ENCODE results near the gene SEMA6A. TPM values are rescaled to one million over a fixed set of nuclear protein-coding genes. Genes with fewer than 3 reads are reported as not detected.

The SEMA6A gene
- total and polyA plus RNA-seq, 2 experiments from 2014 or later = 233 to 400 TPM

DNA sequence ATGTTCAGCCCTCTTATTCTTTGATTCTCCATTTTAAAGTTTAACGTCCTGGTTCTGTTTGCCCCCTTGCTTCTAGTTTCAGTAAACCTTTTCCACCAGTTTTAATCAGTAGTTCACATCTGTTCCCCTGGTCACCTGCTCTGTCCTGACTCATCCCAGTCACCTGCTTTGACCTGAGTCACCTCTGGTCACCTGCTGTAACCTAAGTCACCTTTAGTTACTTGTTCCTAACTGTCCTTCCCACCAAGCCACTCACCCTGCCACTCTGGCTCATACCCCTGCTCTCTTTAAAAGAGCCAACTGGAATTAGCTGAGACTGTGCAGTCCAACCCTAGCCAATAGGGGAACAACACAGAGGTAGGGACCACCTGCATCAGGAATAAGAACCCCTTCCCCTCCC, 43.0 kb downstream of the SEMA6A start:
- TF ChIP-seq, protein P1, sequence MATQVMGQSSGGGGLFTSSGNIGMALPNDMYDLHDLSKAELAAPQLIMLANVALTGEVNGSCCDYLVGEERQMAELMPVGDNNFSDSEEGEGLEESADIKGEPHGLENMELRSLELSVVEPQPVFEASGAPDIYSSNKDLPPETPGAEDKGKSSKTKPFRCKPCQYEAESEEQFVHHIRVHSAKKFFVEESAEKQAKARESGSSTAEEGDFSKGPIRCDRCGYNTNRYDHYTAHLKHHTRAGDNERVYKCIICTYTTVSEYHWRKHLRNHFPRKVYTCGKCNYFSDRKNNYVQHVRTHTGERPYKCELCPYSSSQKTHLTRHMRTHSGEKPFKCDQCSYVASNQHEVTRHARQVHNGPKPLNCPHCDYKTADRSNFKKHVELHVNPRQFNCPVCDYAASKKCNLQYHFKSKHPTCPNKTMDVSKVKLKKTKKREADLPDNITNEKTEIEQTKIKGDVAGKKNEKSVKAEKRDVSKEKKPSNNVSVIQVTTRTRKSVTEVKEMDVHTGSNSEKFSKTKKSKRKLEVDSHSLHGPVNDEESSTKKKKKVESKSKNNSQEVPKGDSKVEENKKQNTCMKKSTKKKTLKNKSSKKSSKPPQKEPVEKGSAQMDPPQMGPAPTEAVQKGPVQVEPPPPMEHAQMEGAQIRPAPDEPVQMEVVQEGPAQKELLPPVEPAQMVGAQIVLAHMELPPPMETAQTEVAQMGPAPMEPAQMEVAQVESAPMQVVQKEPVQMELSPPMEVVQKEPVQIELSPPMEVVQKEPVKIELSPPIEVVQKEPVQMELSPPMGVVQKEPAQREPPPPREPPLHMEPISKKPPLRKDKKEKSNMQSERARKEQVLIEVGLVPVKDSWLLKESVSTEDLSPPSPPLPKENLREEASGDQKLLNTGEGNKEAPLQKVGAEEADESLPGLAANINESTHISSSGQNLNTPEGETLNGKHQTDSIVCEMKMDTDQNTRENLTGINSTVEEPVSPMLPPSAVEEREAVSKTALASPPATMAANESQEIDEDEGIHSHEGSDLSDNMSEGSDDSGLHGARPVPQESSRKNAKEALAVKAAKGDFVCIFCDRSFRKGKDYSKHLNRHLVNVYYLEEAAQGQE (IDR thresholded peaks at IDR 0.05; ENCODE audit: unreplicated experiment) = no peak
- no peak for TF ChIP-seq JUNB (IDR thresholded peaks at IDR 0.05; ENCODE audit: unreplicated experiment)
- TF ChIP-seq CREB1 (CRISPR knock-in tag; IDR thresholded peaks at IDR 0.05; ENCODE audit: low read depth) = no peak
- TF ChIP-seq, protein P2, sequence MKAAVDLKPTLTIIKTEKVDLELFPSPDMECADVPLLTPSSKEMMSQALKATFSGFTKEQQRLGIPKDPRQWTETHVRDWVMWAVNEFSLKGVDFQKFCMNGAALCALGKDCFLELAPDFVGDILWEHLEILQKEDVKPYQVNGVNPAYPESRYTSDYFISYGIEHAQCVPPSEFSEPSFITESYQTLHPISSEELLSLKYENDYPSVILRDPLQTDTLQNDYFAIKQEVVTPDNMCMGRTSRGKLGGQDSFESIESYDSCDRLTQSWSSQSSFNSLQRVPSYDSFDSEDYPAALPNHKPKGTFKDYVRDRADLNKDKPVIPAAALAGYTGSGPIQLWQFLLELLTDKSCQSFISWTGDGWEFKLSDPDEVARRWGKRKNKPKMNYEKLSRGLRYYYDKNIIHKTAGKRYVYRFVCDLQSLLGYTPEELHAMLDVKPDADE (IDR thresholded peaks at IDR 0.05) = no peak
- peaks cover 97% of the 10 kb centered on the region for H3K4me1 ChIP-seq (ENCODE audit: insufficient read depth)
- no peak overlapping the region for H2AFZ ChIP-seq
- peak overlapping the region; percentile 21; the same call in 1 of the 2 replicates for H3K27ac Mint-ChIP-seq
- no peaks in the 10 kb centered on the region for H3K9me2 ChIP-seq (ENCODE audit: insufficient read depth)
- peak overlapping the region; percentile 35; the same call in 1 of the 2 replicates for H3K27ac ChIP-seq (ENCODE audit: low read depth)
- no peaks in the 10 kb centered on the region for H3K27me3 ChIP-seq (ENCODE audit: insufficient read depth)
- no peaks in the 10 kb centered on the region for H3K27me3 Mint-ChIP-seq (ENCODE audit: insufficient read depth, low read depth, poor library complexity)
- no peak overlapping the region; the same call in 2 of the 3 replicates for H3K4me3 Mint-ChIP-seq
- no peak overlapping the region for H3K4me3 ChIP-seq
- no peaks in the 10 kb centered on the region for H3K36me3 ChIP-seq (ENCODE audit: insufficient read depth)
- H3K36me3 Mint-ChIP-seq (ENCODE audit: low read depth) = peaks cover 4% of the 10 kb centered on the region; the same call in 1 of the 3 replicates
- H3K9me3 Mint-ChIP-seq = no peaks in the 10 kb centered on the region
- H3K4me1 Mint-ChIP-seq = peaks cover 56% of the 10 kb centered on the region
- H4K20me1 ChIP-seq (replicated peaks; ENCODE audit: insufficient read depth) = peaks cover 97% of the 10 kb centered on the region
- DNase-seq (ENCODE audit: low spot score) (no peak), ATAC-seq (no peak)
- H3F3A ChIP-seq (replicated peaks; ENCODE audit: low read depth) = 0 out of 2 replicates have a peak, but pooled peaks cover 3% of the 10 kb centered on the region
- peaks cover 100% of the 10 kb centered on the region for H3K79me2 ChIP-seq (replicated peaks; ENCODE audit: insufficient read depth)
- H3K4me2 ChIP-seq = no peak overlapping the region

DNA sequence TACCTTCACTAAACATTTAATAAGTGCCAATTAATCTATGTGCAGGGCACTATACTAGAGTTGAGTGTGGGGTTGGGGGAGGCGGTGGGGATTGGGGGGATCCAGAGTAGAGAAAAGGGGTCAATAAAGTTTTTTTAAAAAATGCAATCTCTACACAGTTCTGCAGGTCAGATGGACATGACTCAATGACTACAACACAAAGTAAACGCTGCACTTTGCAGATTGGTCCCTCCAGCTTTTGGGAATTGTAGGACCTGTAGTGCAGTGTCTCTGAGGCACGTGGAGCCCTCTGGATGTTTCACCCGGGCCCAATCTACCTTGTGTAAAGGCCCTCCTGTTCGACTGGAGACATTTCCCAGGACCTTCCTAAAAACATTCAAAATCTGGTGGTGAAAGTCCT, 43.5 kb downstream of the SEMA6A start:
- no peaks in the 10 kb centered on the region for H3K9me2 ChIP-seq (ENCODE audit: insufficient read depth)
- H3K4me1 ChIP-seq (ENCODE audit: insufficient read depth) = peaks cover 97% of the 10 kb centered on the region
- H3K27me3 ChIP-seq (ENCODE audit: insufficient read depth) = no peaks in the 10 kb centered on the region
- H3K4me3 ChIP-seq = no peak overlapping the region
- no peak overlapping the region for H3K4me3 Mint-ChIP-seq
- DNase-seq (ENCODE audit: low spot score) = no peak
- H3K27me3 Mint-ChIP-seq (ENCODE audit: insufficient read depth, low read depth, poor library complexity) = no peaks in the 10 kb centered on the region
- H3K4me1 Mint-ChIP-seq = peaks cover 61% of the 10 kb centered on the region
- H2AFZ ChIP-seq = no peak overlapping the region
- H3K27ac Mint-ChIP-seq = no peak overlapping the region
- ATAC-seq = peak; percentile 11; the same call in 1 of the 3 replicates
- no peaks in the 10 kb centered on the region for H3K36me3 Mint-ChIP-seq (ENCODE audit: low read depth)
- H3K9me3 Mint-ChIP-seq = no peaks in the 10 kb centered on the region
- H3K4me2 ChIP-seq = peak overlapping the region; percentile 50; the same call in 1 of the 2 replicates
- 0 out of 2 replicates have a peak, but pooled peaks cover 3% of the 10 kb centered on the region for H3F3A ChIP-seq (replicated peaks; ENCODE audit: low read depth)
- H3K36me3 ChIP-seq (ENCODE audit: insufficient read depth) = no peaks in the 10 kb centered on the region
- H3K79me2 ChIP-seq (replicated peaks; ENCODE audit: insufficient read depth) = peaks cover 100% of the 10 kb centered on the region
- peaks cover 97% of the 10 kb centered on the region for H4K20me1 ChIP-seq (replicated peaks; ENCODE audit: insufficient read depth)
- 0 out of 2 replicates have a peak overlapping the region, but pooled peaks have one; percentile 35 for H3K27ac ChIP-seq (ENCODE audit: low read depth)
- TF ChIP-seq POLR2AphosphoS5 (IDR thresholded peaks at IDR 0.05; ENCODE audit: low read depth) = no peak
- TF ChIP-seq, protein P2 (IDR thresholded peaks at IDR 0.05) = no peak
- TF ChIP-seq, protein P1 (IDR thresholded peaks at IDR 0.05; ENCODE audit: unreplicated experiment) = no peak
- TF ChIP-seq JUNB (IDR thresholded peaks at IDR 0.05; ENCODE audit: unreplicated experiment) = no peak
- no peak for TF ChIP-seq EZH2 (IDR thresholded peaks at IDR 0.05; ENCODE audit: low read depth, unreplicated experiment)

Measured in GM23338 (cell line).